SIG-M5 treated with dmso at 0.1 percent for 504 hours (cell line): Measurements from ENCODE around the gene ADCK2.
"Not testable (repeated sequence)": the region's sequence is repeated elsewhere in the genome, so short reads cannot be mapped to it uniquely, and the experiment has no call there.

Experiments used
- DNase-seq: peaks from one replicate; lab custom pipeline; 2025; ENCODE audit not compliant: unreplicated experiment; lab: John Stamatoyannopoulos, UW

Gene ADCK2

GRCh38 chr7:140734729-140735128 lies 62.0 kb downstream of the ADCK2 start:
- DNase-seq, result no peak

GRCh38 chr7:140738280-140738679 lies 65.5 kb downstream of the ADCK2 start:
- DNase-seq, result no peak

- DNase-seq, result not testable (repeated sequence)
Measured at GRCh38 chr7:140743255-140743654, 70.5 kb downstream of the ADCK2 start.

GRCh38 chr7:140744005-140744404 lies 71.3 kb downstream of the ADCK2 start:
- no peak for DNase-seq
